GM18499 (cell line): Measurements from ENCODE around the gene AHCYL1.
A peak's percentile ranks its signal among the peaks of the same experiment; 100 is the strongest.

Experiments used
- ATAC-seq: cut with Tn5 transposase; IDR thresholded peaks from one replicate; pipeline ENCODE4 v1.9.1; 2021; ENCODE audit warnings: moderate number of reproducible peaks; ENCODE audit not compliant: insufficient read depth, unreplicated experiment

The AHCYL1 gene

DNA sequence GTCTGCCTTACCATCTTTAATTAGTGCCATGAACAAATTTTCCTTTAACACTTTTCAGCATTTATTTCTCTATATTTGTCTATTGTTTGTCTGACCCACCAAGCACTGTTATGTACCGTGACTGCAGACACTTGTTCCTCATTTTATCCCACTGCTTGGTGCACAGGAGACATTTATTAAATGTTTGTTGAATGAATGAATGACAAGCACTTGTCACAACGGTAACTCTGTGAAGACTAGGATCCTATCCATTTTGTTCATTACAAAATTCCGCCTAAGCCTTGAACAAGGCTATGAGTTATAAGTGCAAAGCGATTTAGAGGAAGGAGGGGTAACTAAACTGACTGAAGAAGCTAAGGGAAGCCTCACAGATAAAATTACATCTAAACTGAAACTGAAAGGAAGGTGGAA lies 49.5 kb downstream of the AHCYL1 start:
- no peak for ATAC-seq

DNA sequence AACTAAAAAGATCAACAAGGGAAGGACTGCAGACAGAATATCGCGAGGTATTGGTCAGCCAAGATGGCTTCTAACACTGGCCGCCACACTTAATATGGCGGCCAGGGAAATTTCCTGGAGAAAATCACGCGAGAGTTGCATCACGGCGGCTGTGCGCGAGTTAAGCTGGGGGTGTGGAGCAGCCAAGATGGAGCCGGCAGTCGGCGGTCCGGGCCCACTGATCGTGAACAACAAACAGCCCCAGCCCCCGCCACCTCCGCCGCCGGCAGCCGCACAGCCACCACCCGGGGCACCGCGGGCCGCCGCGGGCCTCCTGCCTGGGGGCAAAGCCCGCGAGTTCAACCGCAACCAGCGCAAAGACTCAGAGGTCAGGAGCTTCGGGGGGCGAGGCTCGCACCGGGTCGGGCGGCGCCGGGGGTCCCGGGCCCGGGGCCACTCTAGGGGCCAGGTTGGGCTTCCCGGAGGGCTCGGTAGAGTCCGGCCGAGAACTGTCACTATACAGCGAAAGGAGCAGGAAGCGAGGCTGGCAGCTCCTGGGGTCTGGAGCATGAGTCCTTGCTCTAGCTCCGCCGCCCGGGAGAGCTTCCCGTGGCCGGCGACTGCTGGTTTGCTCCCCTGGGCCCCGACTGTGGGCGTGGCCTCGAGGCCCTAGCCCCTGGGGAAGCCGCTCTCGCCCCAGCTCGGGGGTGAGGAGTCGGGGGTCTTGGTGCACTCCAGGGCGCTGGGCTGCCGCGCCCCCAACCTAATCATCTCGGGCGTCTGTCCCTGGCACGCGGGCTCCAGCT lies 50.1 kb downstream of the AHCYL1 start, which contains the start of gene STRIP1:
TSS of gene STRIP1 (plus strand) at position 174 of the 785 bp plus-strand sequence. CDS start at position 188, 14 bp downstream.
- ATAC-seq: peak; percentile 89

- ATAC-seq: peak; percentile 7
Measured at GRCh38 chr1:110035236-110035752, 50.7 kb downstream of the AHCYL1 start.

GRCh38 chr1:110038271-110038670 lies 53.7 kb downstream of the AHCYL1 start:
- no peak for ATAC-seq

GRCh38 chr1:110039641-110040040 lies 55.1 kb downstream of the AHCYL1 start:
- no peak for ATAC-seq

DNA sequence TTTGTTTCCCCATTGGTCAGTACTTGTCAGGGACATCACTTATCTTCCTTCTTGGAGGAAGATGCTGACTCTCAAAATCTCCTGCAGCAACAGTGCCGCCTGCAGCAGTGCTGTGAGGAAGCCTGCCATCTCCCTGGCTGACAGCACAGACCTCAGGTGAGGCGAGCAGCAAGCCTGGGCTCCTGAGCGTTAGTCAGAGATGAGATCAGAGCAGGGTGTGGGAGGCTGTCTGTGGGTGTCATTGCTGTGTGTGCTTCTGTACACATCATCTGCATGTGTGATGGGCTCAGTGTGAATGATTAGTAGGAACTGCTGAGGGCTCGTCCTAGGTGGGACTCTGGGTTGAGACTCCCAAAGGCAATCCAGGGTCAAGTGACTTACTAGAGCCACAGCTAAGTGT lies 56.0 kb downstream of the AHCYL1 start:
- ATAC-seq: no peak

DNA sequence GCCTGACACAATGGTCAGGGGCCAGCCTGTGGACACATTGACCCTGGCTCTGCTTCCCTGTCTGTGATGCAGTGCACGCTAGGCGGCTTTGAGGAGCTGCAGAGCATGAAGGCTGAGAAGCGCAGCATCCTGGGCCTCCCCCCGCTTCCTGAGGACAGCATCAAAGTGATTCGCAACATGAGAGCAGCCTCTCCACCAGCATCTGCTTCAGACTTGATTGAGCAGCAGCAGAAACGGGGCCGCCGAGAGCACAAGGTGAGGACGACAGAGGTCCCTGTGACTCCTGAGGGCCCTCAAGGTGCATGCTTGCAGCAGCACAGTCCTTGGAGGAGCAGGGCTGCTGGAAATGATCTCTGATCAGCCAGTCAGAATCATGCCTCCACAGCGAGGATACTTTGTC lies 58.5 kb downstream of the AHCYL1 start:
- no peak for ATAC-seq

DNA sequence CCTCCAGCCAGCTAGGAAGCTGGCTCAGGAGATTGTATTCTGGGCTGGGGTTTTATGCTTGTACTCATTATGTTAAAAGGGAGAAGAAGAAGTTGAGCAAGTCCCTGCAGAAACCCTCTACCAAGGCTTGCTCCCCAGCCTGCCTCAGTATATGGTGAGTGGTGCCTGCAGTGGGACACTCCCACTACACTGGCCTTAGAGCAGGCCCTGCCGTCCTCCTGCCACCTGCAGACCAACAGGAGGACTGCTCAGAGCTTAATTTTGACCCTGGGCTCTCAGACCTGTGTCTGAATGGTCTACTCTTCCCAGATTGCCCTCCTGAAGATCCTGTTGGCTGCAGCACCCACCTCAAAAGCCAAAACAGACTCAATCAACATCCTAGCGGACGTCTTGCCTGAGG lies 62.9 kb downstream of the AHCYL1 start:
- no peak for ATAC-seq

- ATAC-seq: no peak
Measured at GRCh38 chr1:110048240-110048639, 63.7 kb downstream of the AHCYL1 start.

DNA sequence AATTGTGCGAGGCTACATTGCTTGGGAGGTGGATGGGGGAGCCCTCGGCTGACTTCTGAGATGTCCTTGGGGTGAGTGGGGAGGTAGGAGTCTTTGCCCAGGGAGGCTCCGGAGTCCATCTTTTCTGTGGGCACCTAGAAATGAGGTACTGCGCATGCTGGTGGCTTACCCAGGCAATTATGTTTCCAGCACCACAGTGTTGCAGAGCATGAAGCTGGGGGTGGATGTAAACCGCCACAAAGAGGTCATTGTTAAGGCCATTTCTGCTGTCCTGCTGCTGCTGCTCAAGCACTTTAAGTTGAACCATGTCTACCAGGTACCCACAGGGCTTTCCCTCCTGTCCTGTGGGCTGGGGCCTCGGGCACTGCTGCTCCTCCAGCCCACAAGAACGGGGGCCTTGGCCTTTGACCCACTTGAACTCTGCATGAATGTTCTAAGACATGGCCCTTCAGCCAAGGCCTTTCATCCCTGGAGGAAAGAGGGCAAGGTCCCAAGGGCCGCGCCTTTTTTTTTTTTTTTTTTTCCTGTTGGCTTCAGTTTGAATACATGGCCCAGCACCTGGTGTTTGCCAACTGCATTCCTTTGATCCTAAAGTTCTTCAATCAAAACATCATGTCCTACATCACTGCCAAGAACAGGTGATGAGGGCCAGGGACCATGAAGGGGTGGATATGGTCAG lies 64.5 kb downstream of the AHCYL1 start:
- no peak for ATAC-seq

GRCh38 chr1:110049801-110050601 lies 65.4 kb downstream of the AHCYL1 start:
- no peak for ATAC-seq

DNA sequence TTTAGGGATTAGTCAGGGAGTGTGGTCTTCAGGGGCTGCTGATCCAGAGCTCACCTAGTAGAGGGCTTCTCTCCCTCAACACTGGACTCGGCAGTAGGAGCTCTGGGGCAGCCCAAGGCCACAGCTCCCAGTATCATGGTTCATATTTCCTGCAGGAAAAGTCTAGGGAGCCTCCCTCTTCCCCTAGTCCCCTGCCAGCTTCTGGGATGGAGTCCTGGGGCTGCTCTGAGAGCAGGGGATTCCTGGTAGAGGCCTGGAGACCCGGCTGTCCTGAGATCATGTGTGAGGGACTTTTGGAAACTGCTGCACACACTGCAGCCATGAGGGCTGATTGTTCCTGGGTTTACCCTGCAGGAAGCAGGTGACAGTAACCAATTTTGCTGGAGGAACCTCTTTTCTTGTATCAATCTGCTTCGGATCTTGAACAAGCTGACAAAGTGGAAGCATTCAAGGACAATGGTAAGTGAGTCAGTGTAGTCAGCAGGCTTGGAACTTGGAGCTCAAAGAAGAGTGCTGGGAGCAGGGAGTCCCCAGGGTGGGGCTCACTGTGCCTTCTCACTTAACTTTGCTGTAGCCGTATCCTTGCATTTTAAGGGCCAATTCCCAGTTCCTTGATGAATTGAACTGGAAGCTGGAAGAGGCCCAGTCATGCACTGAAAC lies 66.2 kb downstream of the AHCYL1 start:
- no peak for ATAC-seq

GRCh38 chr1:110051262-110051648 lies 66.7 kb downstream of the AHCYL1 start:
- no peak for ATAC-seq

DNA sequence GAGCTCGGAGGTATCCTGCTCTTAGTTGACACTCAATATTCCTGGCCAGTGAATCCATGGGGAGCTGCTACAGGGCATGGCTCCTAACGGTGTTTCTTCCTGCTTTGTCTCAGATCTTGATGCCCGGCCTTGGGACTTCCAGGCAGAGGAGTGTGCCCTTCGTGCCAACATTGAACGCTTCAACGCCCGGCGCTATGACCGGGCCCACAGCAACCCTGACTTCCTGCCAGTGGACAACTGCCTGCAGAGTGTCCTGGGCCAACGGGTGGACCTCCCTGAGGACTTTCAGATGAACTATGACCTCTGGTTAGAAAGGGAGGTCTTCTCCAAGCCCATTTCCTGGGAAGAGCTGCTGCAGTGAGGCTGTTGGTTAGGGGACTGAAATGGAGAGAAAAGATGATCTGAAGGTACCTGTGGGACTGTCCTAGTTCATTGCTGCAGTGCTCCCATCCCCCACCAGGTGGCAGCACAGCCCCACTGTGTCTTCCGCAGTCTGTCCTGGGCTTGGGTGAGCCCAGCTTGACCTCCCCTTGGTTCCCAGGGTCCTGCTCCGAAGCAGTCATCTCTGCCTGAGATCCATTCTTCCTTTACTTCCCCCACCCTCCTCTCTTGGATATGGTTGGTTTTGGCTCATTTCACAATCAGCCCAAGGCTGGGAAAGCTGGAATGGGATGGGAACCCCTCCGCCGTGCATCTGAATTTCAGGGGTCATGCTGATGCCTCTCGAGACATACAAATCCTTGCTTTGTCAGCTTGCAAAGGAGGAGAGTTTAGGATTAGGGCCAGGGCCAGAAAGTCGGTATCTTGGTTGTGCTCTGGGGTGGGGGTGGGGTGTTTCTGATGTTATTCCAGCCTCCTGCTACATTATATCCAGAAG lies 69.2 kb downstream of the AHCYL1 start:
- ATAC-seq: no peak

- ATAC-seq: no peak
Measured at GRCh38 chr1:110055493-110056284, 71.1 kb downstream of the AHCYL1 start.

DNA sequence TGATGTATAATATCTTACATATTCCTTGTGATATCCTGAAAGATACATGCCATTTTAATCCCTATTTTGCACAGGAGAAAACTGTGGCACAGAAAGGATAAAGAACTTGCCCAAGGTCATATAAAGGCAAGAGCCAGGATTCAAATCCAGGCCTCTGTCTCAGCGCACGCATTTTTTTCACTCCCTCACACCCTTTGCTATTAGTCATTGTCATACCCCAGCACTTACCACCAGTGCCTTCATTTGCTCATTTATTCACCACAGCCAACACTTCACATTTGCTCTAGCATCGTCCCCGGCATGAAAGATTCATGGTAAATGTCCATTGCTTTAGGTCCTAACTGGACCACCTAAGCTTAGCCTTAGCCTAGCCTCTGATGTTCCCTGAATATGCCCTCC lies 71.7 kb downstream of the AHCYL1 start:
- ATAC-seq: no peak

DNA sequence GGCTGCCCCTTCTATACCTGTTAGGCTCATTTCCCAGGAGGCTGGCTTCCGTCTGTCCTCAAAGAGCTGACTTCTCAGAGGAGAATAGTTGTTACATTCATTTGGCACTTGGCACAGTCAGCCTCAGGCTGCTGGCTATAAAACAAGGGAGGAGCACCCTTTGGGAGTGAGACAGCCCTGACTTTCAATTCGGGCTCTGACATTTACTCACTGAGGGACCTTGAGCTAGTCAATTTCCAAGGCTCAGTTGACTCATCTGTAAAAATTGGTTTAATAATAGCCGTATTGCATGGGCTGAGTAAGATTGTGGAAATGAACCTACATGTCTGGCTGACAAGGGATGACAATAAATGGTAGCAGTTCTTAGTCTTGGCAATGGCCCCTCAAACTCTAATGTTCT lies 72.2 kb downstream of the AHCYL1 start:
- no peak for ATAC-seq

DNA sequence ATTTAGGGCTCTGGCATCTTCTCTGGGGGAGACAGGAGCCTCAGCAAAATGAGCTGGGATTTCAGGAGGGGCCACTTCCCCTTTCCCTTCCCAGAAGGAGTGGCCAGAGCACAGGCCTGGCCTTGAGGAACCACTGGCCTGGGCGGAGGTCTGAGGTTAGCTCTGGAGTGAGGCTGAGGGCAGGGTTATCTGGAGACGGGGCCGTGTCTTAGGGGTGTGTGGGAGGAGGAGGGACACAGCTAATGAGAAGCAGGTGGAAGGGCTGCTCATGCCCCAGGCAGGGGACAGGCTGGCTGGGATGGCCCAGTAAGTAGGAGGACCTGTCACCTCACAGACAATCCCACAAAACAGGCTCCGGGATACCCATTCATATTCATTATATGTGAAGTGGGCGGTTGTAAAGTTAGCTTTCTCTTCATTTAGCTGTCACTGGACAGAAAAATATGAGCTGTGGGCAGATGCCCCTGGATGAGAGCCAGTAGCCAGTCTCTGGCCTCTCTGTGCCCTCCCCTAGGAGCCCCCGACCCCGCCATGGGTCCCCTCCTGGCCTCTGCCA lies 73.5 kb downstream of the AHCYL1 start:
- ATAC-seq: no peak
